Fibroblast of skin of right quadriceps (primary cell): ENCODE data around the gene KRT8.
"Not testable (repeated sequence)": the region's sequence is repeated elsewhere in the genome, so short reads cannot be mapped to it uniquely, and the experiment has no call there.

Experiments used
- DNase-seq: peaks from one replicate; pipeline ENCODE4 v3.0.0-alpha.2; 2013

The KRT8 gene

GRCh38 chr12:52873513-52873831 is 31.4 kb downstream of the KRT8 start:
- no peak for DNase-seq

DNA sequence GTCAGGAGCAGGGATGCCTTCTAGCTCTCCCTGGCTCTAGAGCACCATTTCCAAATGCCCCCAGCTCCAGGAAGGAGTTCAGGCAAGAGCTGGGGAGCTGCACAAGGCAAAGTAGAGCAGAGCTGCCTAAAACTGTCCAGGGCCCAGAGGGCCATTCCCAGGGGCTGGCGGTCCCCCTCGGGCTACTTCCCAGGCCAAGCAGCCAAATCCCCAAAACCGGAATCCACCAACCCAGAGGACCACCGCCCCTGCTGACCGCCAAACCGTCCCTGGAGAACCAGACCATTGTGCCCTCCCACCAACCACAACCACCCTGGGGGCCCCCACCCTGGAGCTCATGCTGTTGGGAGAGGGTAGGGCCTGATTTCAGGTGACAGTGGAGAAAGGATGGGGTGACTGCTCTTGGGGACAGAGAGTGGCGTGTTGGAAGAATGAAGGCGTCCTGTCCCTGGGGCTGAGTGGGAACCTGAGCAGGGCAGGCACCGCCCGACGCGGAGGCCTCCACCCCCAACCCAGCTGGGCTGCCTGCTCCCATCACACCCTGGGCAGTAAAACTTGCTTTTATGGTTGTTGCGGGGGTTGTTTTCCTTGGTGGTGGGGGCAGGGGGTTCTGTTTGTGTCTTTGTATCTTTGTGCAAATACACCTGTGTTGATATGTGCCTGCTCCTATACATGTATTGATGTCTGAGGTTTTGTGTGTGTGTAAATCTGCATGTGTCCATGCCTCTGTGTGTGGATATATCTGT is 32.1 kb downstream of the KRT8 start:
- DNase-seq: no peak

GRCh38 chr12:52871291-52872039 is 33.4 kb downstream of the KRT8 start:
- peak; percentile 89 for DNase-seq

DNA sequence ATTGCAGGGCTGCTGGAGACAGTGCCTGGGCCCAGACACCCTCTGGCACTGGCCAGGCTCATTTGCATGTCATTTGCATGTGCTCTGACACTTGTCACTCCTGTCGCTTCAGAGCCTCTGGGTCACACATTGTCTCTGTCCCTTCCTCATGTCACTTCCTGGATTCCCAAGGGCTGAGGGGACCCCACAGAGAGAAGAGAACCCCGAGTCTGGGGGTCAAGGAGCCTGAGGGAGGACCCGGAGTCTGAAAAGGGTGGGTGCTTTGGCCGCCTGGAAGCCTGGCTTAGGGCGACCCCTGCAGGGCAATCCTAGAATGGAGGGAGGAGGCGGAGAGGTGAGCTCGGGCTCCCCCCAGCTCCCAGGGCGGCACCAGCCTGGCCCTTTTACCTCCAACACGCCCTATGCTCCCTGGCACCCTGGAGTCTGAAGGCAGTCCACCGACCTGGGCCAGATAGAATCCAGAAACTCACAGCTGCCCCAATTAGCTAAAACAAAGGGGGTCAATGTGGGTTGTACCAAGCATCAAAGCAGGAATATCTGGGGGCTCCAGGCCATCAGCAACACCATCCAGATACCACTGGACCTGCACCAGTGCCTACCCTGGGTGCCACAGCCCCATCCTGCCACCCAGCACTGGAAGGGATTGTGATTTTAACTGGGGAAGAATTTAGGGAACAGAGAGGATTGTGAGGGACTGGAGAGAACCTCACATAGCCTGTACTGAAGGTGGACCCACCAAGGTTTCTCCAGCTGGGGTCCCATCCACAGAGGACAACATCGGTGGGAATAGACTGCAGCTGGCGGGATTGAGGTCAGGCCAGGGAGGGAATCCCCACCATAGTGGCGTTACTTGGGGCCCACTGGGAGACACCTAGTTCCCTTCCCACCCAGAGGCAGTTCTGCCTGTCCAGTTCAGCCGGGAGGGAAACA is 34.2 kb downstream of the KRT8 start:
- DNase-seq: peak; percentile 42

DNA sequence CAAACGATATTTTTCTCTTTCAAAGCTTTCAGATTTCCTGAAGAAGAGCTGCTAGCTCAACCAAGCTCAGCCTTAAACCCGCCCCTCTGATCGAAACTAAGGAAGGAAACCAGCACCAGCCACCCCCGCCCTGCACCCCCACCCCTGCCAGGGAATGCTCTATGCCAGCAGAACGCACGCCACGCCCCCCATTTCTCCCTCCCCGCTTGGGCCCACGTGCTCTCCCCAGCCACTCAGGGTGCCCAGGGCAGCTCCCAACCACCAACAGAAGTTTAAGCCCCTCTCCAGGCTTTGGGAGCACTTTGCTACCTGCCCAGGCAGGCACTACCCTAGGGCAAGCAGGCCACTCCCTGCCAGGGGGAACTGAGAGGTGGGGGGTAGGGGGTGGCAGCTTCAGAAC is 37.2 kb downstream of the KRT8 start:
- no peak for DNase-seq

DNA sequence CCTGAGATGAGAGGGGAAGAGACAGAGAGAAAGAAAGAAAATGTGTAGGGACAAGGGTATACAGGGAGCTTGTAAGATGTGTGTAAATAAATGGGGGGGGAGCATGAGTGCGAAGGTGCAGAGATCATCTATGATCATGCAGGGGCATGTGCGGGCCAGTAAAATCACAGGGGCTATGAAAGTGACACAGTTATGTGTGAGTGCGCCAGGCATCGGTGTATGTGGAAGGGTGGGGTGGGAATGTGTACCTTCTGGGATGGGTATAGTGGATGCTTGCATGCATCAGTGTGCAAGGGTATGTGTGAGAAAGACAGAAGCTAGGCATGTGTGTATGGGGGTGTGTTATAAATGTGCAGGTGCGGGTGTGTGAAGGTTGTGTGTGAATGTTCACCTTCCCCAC is 37.7 kb downstream of the KRT8 start:
- no peak for DNase-seq

DNA sequence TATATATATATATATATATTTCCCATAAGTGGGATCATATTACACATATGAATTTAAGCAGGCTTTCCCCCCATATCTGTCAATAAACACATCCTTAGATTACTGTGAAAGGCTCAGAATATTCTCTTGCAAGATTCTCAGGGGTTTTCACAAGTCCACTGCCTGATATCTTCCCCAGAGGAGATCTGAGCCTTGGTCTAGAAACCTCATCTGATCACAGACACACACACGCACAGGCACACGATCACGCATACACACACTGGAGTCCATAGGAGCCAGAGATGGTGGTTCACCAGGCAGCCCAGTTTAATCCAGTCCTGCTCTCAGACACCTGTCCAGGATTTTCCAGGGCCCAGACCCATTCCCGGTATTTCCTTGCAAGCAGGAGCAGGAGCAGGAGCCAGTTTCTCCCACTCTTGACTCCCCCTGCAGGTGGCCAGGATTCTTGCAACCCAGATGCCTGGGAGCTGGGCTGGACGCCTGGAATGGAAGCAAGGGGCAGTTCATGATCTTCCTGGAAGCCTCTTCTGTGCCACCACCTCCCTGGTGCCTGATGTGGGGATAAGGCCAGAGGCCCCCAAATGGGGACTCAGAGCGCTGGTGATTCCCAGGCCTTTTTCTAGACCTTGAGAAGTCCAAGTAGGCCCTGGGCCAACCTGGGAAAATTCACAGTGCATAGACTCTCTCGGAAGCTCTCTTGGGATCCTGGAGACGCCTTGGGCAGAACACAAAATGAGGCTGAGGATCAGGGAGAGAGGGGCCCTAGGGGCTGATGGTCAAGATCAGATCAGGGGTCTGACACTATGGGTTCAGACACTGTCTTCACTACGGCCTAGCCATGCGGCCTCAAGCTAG is 39.6 kb downstream of the KRT8 start:
- DNase-seq: peak; percentile 61

GRCh38 chr12:52862023-52862422 is 42.9 kb downstream of the KRT8 start:
- no peak for DNase-seq

DNA sequence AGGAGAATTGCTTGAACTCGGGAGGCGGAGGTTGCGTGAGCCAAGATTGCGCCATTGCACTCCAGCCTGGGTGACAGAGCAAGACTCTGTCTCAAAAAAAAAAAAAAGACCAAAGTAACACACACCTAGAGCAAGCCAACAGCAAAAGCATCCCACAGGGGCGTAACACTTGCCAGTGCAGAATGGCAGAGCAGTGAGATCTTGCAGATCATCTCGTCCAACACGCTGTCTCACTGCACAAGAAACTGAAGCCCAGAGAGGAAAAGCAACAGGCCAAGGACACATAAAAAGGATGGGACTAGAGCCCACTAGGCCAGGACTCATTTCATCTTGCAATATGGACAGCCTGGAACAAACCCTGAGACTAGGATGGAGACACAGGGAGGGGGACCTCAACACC is 43.4 kb downstream of the KRT8 start:
- DNase-seq: no peak

DNA sequence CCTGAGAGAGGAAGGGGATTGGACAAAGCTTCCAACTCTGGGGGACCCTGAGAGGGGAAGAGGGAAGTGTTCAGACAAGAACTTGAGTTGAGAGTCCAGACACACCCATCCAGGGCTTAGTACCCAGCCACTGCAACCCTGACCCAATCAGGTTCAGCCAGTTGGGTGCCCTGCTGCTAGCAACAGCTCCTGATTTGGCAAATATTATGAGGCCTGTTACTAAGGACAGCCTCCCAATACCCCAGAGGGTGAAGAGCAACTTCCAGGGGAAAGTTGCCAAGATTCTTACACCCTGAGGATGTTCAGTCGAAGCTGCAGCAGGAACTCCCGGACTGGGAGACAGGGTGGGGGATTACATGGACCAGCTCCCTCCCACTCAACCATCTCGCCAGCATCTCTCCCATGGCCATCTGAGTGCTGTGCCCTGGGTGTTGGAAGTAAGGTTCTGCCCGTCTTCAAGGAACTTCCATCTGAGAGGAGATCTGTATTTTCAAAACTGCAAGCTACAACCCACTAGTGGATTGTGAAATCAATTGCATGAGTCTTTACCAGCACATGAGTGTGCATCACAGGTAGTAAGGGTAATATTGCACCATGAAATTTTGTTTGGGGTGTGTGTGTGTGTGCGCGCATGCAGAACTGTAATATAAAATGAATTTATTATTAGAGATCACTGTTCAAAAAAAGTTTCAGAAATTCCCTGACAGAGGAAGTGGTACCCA is 44.6 kb downstream of the KRT8 start:
- peak; percentile 32 for DNase-seq

DNA sequence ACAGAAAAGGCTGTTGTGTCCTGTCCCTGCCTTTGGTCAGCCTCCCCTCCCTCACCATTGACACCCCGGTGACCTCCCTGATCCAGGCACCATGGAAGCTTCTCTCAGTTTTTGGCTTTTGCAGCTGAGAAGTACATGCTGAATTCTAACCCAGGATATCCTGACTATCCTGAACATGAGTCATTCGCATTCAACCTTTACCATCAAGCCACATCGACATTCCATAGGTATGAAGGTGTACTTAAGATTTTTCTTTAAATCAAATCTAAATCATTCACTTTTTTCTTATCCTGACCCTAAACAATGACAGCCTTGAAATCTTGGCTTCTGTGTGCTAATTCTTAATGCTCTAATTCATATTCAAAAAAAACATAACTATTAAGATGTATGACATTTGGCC is 47.4 kb downstream of the KRT8 start:
- no peak for DNase-seq

GRCh38 chr12:52856787-52857186 is 48.1 kb downstream of the KRT8 start:
- DNase-seq: no peak

GRCh38 chr12:52856077-52856476 is 48.8 kb downstream of the KRT8 start:
- DNase-seq: not testable (repeated sequence)

GRCh38 chr12:52851787-52852186 is 53.1 kb downstream of the KRT8 start:
- DNase-seq: no peak

GRCh38 chr12:52850681-52851080 is 54.2 kb downstream of the KRT8 start:
- no peak for DNase-seq

DNA sequence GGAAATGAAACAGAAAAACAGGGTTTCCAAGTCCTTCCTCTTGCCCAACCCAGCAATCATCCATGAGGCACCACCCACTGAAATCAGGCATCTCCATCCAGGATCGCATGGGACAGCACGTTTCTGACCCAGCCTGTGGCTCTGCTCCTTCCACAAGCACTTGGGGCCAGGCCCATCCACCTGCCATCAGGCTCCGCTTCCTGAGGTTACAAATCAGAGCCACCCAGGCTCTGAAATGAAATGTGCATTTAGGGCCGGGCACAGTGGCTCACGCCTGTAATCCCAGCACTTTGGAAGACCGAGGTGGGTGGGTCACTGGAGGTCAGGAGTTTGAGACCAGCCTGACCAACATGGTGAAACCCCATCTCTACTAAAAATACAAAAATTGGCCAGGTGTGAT is 55.4 kb downstream of the KRT8 start:
- DNase-seq: no peak

DNA sequence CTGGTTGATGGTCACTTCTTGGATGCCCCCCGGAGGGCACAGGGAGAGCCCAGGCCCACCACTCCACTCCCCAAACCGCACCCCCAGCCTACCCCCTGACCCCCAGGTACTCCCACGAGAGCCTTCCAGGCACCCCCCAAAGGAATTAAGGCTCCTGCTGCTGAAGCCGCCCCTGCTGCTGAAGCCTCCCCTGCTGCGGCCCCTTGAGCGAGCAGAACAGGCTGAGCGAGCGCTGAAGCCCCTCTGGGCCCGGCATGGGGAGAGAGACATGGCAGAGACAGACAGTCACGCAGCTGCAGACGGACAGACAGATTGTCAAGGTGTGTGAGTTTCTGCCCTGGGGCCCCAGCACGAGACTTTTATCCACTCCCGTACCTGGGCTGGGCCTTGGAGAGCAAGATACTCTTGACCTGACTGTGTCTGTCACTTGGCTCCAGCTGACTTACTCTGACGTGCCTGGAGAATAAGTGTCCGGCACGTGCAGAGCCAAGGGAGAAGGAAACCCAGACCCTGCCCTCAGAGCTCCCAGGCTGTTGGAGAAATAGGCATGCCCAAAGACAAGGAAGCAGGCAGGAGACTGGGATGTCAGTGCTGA is 56.1 kb downstream of the KRT8 start, which contains the start of gene KRT78:
Gene KRT78 (minus strand): TSS at position 334 of the 595 bp plus-strand sequence. CDS start 64 bp downstream, at position 270.
- DNase-seq: no peak

DNA sequence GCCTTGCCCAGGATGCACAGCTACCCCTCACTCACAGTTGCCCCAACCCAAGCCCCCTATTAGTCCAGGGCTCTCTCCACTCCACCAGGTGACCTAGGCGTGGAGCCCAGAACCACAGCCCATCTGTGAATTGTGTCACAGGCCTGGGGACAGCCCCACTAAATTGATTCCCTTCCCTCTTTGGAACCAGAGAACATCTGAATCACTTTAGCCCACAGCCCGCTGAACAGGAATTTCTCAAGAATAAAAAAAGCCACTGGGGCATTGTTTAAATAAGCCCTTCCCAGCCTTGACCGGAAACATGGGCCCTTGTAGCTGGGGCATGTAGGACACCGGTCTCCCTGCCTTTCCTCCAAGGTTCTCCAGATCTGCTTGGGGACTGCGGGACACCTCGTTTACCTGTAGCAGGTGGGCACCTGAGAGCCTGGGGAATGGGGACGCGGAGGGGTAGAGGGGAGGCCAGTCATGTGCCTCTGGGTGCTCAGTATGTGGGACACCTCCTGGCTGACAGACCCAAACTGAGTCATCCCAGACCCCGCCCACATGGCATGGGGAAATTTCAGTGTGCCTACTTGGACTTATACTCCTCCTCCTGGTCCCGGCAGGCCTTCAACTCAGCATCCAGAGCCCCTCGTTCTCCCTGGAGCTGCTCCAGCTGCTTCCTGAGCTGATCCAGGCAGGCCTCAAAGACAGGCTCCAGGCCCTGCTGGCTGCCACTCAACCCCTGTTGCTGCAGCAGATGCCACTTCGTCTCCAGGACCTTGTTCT is 57.4 kb downstream of the KRT8 start:
- DNase-seq: no peak
